HG03457 (cell line): ENCODE measurements around the gene VIL1.

ENCODE experiments used
- ATAC-seq: cut with Tn5 transposase; IDR thresholded peaks from one replicate; pipeline ENCODE4 v1.9.1; 2021; ENCODE audit warnings: moderate number of reproducible peaks; ENCODE audit not compliant: unreplicated experiment

Gene VIL1

GRCh38 chr2:218394298-218395089, 24.4 kb upstream of the VIL1 start:
- no peak for ATAC-seq

- no peak for ATAC-seq
These were observed 23.9 kb upstream of the VIL1 start for GRCh38 chr2:218395090-218395444.

- no peak for ATAC-seq
These were observed 23.5 kb upstream of the VIL1 start for GRCh38 chr2:218395456-218395825.

GRCh38 chr2:218395826-218396687, 22.9 kb upstream of the VIL1 start:
- peak; percentile 36 for ATAC-seq

GRCh38 chr2:218396688-218397462, 22.0 kb upstream of the VIL1 start:
- no peak for ATAC-seq

- no peak for ATAC-seq
These were observed 21.5 kb upstream of the VIL1 start for GRCh38 chr2:218397463-218397819.

- ATAC-seq: no peak
These were observed 21.0 kb upstream of the VIL1 start for GRCh38 chr2:218397820-218398436.

GRCh38 chr2:218398437-218399390, 20.2 kb upstream of the VIL1 start:
- ATAC-seq: peak; percentile 0

GRCh38 chr2:218399391-218400166, 19.3 kb upstream of the VIL1 start, which contains the start of gene CTDSP1:
Gene CTDSP1 (plus strand): TSS chr2:218399868. CDS start chr2:218400091, 223 bp downstream.
- ATAC-seq: peak; percentile 33

- ATAC-seq: no peak
These were observed 18.6 kb upstream of the VIL1 start for GRCh38 chr2:218400167-218400929.

GRCh38 chr2:218400930-218401881, 17.7 kb upstream of the VIL1 start:
- no peak for ATAC-seq

GRCh38 chr2:218401890-218402289, 17.0 kb upstream of the VIL1 start:
- ATAC-seq: no peak

- no peak for ATAC-seq
These were observed 16.4 kb upstream of the VIL1 start for GRCh38 chr2:218402491-218402901.

- ATAC-seq: no peak
These were observed 16.0 kb upstream of the VIL1 start for GRCh38 chr2:218402911-218403411.

- no peak for ATAC-seq
These were observed 15.1 kb upstream of the VIL1 start for GRCh38 chr2:218403810-218404209.

- ATAC-seq: no peak
These were observed 14.4 kb upstream of the VIL1 start for GRCh38 chr2:218404351-218405085.
